ENCODE measurements around the gene APOL3.
"Not testable (repeated sequence)": the region's sequence is repeated elsewhere in the genome, so short reads cannot be mapped to it uniquely, and the experiment has no call there.

APOL3 gene

DNA sequence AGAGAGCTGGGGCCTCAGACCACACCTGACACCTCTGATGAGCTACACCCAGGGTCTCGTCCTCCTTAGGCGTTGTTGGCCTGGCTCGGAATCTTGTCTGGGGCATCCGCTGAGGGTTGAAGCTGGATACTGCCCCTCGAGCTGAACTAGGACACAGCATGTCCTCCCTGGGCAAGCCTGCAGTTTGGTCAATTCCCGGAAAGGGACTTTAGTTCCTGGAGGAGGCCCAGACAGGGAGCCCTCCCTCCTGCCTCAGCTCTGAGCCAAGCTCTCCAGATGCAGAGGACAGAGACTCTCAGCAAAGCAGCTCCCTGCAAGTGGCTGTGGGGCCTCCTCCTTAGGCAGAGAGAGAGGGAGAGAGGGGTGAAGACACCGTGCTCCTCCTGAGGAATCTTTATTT, 4.9 kb downstream of the APOL3 start:
- Histone ChIP-seq H3K9ac (ENCODE audit: low read length) (no peak overlapping the region), H3K27ac (ENCODE audit: low read depth, low read length) (peak overlapping the region; percentile 91), H3K36me3 (ENCODE audit: insufficient read depth, low read length) (no peaks in the 10 kb centered on the region), H3K9me3 (ENCODE audit: low read length) (no peaks in the 10 kb centered on the region), H3K4me1 (ENCODE audit: insufficient read depth, low read length) (peaks cover 46% of the 10 kb centered on the region), H3K4me3 (ENCODE audit: low read depth in 1 of 2, low read length in 2 of 2) (peak overlapping the region in 1 of 2 donors; percentile 15), H3K27me3 (ENCODE audit: control insufficient read depth in 1 of 2, insufficient read depth in 2 of 2, low read length in 2 of 2) (no peaks in the 10 kb centered on the region)

DNA sequence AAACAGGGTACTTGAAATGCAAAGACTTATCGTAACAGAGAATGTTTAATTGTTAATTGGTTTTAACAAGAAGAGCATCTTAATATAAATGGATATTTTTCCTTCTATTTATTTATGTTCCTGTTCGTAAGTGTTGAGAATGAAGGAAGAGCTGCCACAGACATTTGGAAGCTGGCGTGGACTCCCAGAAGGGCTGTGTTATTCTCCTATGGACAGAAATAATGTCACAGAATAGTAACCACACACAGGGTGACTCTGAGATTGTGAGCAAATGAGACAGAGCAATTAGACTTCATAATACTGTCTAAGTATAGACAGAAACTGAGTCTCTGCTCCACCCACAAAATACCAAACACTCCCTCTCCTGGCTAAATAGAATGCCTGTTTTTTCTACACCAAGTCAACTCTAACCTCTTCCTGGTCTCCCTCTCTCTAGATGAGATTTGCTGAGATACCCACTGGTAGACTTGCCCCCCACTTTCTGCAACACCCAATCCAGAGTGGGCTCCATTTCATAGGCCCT, 6.1 kb downstream of the APOL3 start:
- Histone ChIP-seq H3K4me3 (ENCODE audit: low read depth in 1 of 2, low read length in 2 of 2) (no peak overlapping the region), H3K27ac (ENCODE audit: low read depth, low read length) (peak overlapping the region; percentile 91), H3K9ac (ENCODE audit: low read length) (no peak overlapping the region), H3K4me1 (ENCODE audit: insufficient read depth, low read length) (peaks cover 35% of the 10 kb centered on the region), H3K36me3 (ENCODE audit: insufficient read depth, low read length) (no peaks in the 10 kb centered on the region), H3K27me3 (ENCODE audit: control insufficient read depth in 1 of 2, insufficient read depth in 2 of 2, low read length in 2 of 2) (no peaks in the 10 kb centered on the region), H3K9me3 (ENCODE audit: low read length) (no peaks in the 10 kb centered on the region)

DNA sequence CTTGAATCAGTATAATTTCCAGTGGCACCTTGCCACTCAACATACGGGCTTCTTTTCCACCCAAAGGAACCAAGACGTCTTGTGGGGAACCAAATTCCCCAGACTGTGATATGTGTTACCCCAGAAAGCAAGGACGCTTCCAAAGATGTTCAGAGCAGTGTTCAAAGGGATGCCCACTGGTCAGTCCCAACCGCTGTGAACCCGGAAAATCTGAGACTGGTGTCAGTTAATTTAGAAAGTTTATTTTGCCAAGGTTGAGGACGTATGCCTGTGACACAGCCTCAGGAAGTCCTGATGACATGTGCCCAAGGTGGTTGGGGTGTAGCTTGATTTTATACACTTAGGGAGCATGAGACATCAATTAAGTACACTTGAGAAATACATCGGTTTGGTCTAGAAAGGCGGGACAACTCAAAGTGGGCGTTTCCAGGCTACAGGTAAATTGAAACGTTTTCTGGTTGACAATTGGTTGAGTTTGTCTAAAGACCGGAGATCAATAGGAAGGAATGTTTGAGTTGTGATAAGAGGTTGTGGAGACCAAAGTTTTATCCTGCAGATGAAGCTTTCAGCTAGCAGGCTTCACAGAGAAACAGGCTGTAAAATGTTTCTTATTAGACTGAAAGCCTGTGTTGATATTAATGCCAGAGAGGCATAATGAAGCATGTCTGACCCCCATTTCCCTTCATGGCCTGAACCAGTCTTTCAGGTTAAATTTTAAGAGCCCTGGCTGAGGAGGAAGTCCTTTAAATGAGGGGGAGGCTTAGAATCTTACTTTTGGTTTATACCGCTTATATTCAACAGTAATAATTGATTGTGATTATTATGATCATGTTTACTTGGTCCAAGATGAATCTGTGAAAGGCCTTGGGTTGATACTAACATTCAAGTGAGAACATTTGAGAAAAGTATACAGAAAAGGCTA, 6.8 kb downstream of the APOL3 start:
- Histone ChIP-seq H3K4me3 (ENCODE audit: low read depth in 1 of 2, low read length in 2 of 2) (no peak overlapping the region), H3K27me3 (ENCODE audit: control insufficient read depth in 1 of 2, insufficient read depth in 2 of 2, low read length in 2 of 2) (no peaks in the 10 kb centered on the region), H3K36me3 (ENCODE audit: insufficient read depth, low read length) (peaks cover 6% of the 10 kb centered on the region), H3K27ac (ENCODE audit: low read depth, low read length) (no peak overlapping the region), H3K4me1 (ENCODE audit: insufficient read depth, low read length) (peaks cover 31% of the 10 kb centered on the region), H3K9me3 (ENCODE audit: low read length) (no peaks in the 10 kb centered on the region), H3K9ac (ENCODE audit: low read length) (no peak overlapping the region)

DNA sequence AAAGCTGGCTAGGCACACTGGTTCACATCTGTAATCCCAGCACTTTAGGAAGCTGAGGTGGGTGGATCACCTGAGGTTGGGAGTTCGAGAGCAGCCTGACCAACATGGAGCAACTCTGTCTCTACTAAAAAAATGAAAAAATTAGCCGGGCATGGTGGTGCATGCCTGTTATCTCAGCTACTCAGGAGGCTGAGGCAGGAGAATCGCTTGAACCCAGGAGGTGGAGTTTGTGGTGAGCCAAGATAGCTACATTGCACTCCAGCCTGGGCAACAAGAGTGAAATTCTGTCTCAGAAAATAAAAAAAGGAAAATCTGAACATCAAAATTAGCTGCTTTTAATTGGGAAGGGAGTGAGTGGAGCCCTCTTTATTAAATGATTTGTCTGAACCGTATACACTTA, 7.7 kb downstream of the APOL3 start:
- H3K4me3 ChIP-seq (ENCODE audit: low read depth in 1 of 2, low read length in 2 of 2); H3K9ac ChIP-seq (ENCODE audit: low read length); H3K9me3 ChIP-seq (ENCODE audit: low read length); H3K27ac ChIP-seq (ENCODE audit: low read depth, low read length); H3K27me3 ChIP-seq (ENCODE audit: control insufficient read depth in 1 of 2, insufficient read depth in 2 of 2, low read length in 2 of 2); H3K36me3 ChIP-seq (ENCODE audit: insufficient read depth, low read length): not testable (repeated sequence)
- peaks cover 31% of the 10 kb centered on the region for H3K4me1 ChIP-seq (ENCODE audit: insufficient read depth, low read length)

DNA sequence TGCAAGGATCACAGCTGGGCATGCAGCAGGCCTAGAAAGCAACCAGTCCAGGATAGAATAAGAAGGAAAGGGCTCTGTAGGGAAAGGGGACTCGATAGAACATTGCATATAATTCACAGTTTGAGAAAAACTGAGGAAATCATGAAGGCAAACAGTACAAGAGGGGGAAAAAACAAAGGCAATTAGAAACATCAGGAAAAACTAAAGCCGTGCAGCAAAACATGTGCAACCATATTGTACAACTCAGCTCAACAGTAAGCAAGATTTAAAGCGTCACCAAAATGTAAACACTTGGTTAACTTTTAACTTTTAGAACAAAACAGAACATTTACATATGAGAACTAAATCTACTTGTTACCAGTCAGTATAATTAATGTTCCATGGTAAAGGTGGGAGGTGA, 8.5 kb downstream of the APOL3 start:
- H3K4me3 ChIP-seq (ENCODE audit: low read depth in 1 of 2, low read length in 2 of 2), result no peak overlapping the region
- peaks cover 8% of the 10 kb centered on the region for H3K36me3 ChIP-seq (ENCODE audit: insufficient read depth, low read length)
- H3K27me3 ChIP-seq (ENCODE audit: control insufficient read depth in 1 of 2, insufficient read depth in 2 of 2, low read length in 2 of 2), result no peaks in the 10 kb centered on the region
- no peak overlapping the region for H3K27ac ChIP-seq (ENCODE audit: low read depth, low read length)
- H3K9ac ChIP-seq (ENCODE audit: low read length), result no peak overlapping the region
- H3K9me3 ChIP-seq (ENCODE audit: low read length), result no peaks in the 10 kb centered on the region
- H3K4me1 ChIP-seq (ENCODE audit: insufficient read depth, low read length), result peaks cover 31% of the 10 kb centered on the region

DNA sequence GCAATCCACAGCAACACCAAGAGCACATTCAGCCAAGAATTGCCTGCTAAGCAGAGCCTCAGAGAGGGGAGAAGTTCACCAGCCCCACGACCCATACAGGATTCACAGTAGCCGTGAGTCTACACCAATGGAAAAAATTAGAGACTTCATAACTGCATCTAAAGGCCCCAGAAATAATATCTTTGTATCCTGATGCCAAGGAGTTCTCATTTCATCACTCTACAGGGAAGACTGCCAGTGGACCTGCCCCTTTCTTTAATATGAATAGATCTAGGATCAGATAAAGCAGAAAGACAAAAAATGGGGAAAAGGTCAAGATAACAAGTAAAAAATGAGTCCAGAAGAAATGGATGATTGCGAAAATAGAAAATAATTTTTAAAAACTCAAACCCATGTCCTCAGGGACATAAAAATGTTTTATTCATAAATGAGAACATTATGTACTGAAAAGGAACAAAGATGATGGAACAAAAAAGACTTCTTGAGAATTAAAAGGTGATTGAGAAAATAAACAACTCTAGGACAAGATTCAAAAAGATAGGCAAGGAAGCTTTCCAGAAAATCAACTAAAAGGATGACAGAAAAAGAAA, 9.5 kb downstream of the APOL3 start:
- Histone ChIP-seq H3K27me3 (ENCODE audit: control insufficient read depth in 1 of 2, insufficient read depth in 2 of 2, low read length in 2 of 2) (no peaks in the 10 kb centered on the region), H3K36me3 (ENCODE audit: insufficient read depth, low read length) (peaks cover 8% of the 10 kb centered on the region), H3K4me1 (ENCODE audit: insufficient read depth, low read length) (peaks cover 25% of the 10 kb centered on the region), H3K9me3 (ENCODE audit: low read length) (no peaks in the 10 kb centered on the region), H3K4me3 (ENCODE audit: low read depth in 1 of 2, low read length in 2 of 2) (no peak overlapping the region), H3K27ac (ENCODE audit: low read depth, low read length) (no peak overlapping the region), H3K9ac (ENCODE audit: low read length) (no peak overlapping the region)

DNA sequence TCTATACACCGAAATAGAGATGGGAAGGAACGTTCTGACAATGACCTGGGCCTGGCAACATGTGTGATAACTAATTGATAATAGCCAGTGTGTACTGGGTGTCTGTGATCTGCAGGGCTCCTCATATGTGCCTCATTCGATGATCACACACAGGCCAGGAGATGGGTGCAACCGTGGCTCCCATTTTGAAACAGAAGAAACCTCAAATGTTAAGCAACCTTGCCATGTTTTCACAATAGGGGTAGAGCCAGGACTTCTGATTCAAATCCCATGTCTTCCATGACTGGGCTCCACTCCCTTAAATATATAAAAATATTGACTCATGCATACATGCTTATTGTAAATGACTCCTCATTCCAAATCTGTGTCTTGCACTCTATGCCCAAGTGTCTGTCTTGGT, 11.1 kb downstream of the APOL3 start:
- Histone ChIP-seq H3K9ac (ENCODE audit: low read length) (no peak overlapping the region), H3K27me3 (ENCODE audit: control insufficient read depth in 1 of 2, insufficient read depth in 2 of 2, low read length in 2 of 2) (no peaks in the 10 kb centered on the region), H3K4me1 (ENCODE audit: insufficient read depth, low read length) (peaks cover 19% of the 10 kb centered on the region), H3K9me3 (ENCODE audit: low read length) (no peaks in the 10 kb centered on the region), H3K4me3 (ENCODE audit: low read depth in 1 of 2, low read length in 2 of 2) (no peak overlapping the region), H3K27ac (ENCODE audit: low read depth, low read length) (no peak overlapping the region), H3K36me3 (ENCODE audit: insufficient read depth, low read length) (peaks cover 8% of the 10 kb centered on the region)

DNA sequence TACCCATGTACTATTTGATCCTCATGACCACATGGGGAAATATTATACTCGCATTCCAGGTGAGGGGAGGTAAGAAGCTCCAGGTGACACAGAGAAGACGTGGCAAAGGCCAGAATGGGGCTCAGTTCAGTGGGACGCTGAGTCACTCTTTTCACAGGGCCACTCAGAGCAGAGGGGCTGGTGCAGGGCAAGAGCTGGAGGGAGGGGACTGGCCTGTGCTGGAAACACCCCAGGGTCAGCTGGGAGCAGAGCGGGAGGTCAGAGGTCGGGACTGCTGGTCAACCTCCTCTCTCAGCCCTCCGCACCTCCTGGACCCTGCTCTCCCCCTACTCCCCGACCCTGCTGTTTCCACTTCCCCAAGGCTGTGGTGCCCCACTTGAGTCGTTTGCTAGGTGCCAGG, 12.1 kb downstream of the APOL3 start:
- peaks cover 11% of the 10 kb centered on the region for H3K4me1 ChIP-seq (ENCODE audit: insufficient read depth, low read length)

DNA sequence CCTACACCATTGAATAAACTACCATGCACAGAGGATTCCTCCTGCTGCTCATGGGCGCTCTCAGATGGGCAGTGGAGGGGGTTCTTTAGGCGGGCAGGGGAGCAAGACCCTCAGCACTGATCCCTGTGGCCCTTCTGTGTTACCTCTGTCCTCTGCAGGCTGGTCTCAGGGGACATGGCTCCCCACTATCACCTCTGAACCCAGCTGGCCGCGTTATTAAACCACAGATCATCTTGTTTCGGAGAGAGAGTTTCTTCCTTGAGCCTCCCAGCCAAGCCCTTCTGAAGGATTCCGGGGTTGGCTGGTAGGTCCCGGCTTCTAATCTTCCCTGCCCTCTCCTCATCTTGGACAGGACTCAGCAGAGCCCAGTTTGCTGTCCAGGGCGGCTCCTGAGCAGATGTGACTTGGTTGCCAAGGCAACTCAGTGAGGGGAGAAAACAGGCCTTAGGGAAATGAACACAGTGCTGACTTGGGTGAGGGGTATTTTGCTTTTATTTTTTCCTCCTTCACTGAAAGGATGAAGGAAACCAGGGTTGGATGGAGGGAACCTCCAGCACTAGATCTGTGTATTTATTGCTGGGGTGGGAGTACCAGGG, 13.3 kb downstream of the APOL3 start:
- Histone ChIP-seq H3K9ac (ENCODE audit: low read length) (no peak overlapping the region), H3K4me1 (ENCODE audit: insufficient read depth, low read length) (peaks cover 10% of the 10 kb centered on the region), H3K27me3 (ENCODE audit: control insufficient read depth in 1 of 2, insufficient read depth in 2 of 2, low read length in 2 of 2) (no peaks in the 10 kb centered on the region), H3K9me3 (ENCODE audit: low read length) (no peaks in the 10 kb centered on the region), H3K27ac (ENCODE audit: low read depth, low read length) (peak overlapping the region; percentile 10), H3K36me3 (ENCODE audit: insufficient read depth, low read length) (peaks cover 8% of the 10 kb centered on the region), H3K4me3 (ENCODE audit: low read depth in 1 of 2, low read length in 2 of 2) (no peak overlapping the region)

More for the DNA sequence above, 12.1 kb downstream of the APOL3 start:
- H3K27ac ChIP-seq (ENCODE audit: low read depth, low read length), result no peak overlapping the region
- no peak overlapping the region for H3K9ac ChIP-seq (ENCODE audit: low read length)
- H3K36me3 ChIP-seq (ENCODE audit: insufficient read depth, low read length), result peaks cover 8% of the 10 kb centered on the region
- H3K4me3 ChIP-seq (ENCODE audit: low read depth in 1 of 2, low read length in 2 of 2), result no peak overlapping the region
- no peaks in the 10 kb centered on the region for H3K27me3 ChIP-seq (ENCODE audit: control insufficient read depth in 1 of 2, insufficient read depth in 2 of 2, low read length in 2 of 2)
- no peaks in the 10 kb centered on the region for H3K9me3 ChIP-seq (ENCODE audit: low read length)

DNA sequence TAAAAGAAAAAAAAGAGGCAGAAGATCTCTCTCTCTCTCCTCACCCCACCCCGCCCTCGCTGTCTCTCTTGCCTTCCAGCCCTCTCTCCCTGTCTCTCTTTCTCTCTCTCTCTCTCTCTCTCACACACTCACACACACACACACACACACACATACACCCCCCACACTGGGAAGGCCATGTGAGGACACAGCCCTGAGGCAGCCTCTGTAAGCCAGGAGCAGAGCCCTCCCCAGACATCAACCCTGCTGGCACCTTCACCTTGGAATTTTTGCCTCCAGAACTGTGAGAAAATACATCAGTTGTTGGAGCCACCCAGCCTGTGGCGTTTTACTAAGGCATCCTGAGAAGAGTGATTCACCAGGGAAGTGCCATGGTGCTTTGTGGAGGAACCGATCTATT, 14.7 kb downstream of the APOL3 start:
- H3K27me3 ChIP-seq (ENCODE audit: control insufficient read depth in 1 of 2, insufficient read depth in 2 of 2, low read length in 2 of 2), result no peaks in the 10 kb centered on the region
- H3K27ac ChIP-seq (ENCODE audit: low read depth, low read length), result no peak overlapping the region
- H3K36me3 ChIP-seq (ENCODE audit: insufficient read depth, low read length), result peaks cover 18% of the 10 kb centered on the region
- H3K4me3 ChIP-seq (ENCODE audit: low read depth in 1 of 2, low read length in 2 of 2), result no peak overlapping the region
- no peaks in the 10 kb centered on the region for H3K9me3 ChIP-seq (ENCODE audit: low read length)
- peaks cover 10% of the 10 kb centered on the region for H3K4me1 ChIP-seq (ENCODE audit: insufficient read depth, low read length)
- H3K9ac ChIP-seq (ENCODE audit: low read length), result no peak overlapping the region

DNA sequence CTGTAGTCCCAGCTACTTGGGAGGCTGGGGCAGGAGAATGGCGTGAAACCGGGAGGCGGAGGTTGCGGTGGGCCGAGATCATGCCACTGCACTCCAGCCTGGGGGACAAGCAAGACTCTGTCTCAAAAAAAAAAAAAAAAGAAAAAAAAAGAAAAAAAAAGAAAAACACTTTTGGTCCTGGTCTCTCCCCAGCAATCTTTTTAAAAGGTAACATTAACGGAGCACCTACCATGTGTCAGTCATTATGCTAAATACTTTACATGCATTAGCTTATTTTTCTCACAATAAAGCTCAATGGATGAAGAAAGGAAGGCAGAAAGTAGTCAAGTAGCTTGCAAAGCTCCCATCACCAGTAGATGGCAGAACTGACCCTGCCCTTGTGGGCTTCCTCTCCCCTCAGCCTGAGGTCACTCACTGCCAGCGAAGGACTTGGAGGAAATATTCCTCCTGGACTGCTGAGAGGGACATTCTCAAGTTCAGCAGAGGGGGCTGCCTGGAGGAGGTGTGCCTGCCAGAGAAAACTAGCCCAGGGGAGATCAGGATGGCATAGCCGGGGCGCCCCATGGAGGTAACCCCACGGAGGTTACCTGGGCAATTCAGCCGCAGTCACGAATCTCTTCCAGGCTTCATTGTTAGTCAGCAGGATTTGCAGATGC, 15.5 kb downstream of the APOL3 start:
- H3K9ac ChIP-seq (ENCODE audit: low read length), result no peak overlapping the region
- H3K36me3 ChIP-seq (ENCODE audit: insufficient read depth, low read length), result peaks cover 25% of the 10 kb centered on the region
- peaks cover 10% of the 10 kb centered on the region for H3K4me1 ChIP-seq (ENCODE audit: insufficient read depth, low read length)
- H3K9me3 ChIP-seq (ENCODE audit: low read length), result no peaks in the 10 kb centered on the region
- no peak overlapping the region for H3K4me3 ChIP-seq (ENCODE audit: low read depth in 1 of 2, low read length in 2 of 2)
- H3K27me3 ChIP-seq (ENCODE audit: control insufficient read depth in 1 of 2, insufficient read depth in 2 of 2, low read length in 2 of 2), result no peaks in the 10 kb centered on the region
- no peak overlapping the region for H3K27ac ChIP-seq (ENCODE audit: low read depth, low read length)
